ENCODE measurements around the gene TRERF1.

The TRERF1 gene

GRCh38 chr6:42259286-42259685, 192.4 kb downstream of the TRERF1 start:
- DNase-seq (ENCODE audit: low read depth in 2 of 2): no peak
- TF ChIP-seq, protein P1, sequence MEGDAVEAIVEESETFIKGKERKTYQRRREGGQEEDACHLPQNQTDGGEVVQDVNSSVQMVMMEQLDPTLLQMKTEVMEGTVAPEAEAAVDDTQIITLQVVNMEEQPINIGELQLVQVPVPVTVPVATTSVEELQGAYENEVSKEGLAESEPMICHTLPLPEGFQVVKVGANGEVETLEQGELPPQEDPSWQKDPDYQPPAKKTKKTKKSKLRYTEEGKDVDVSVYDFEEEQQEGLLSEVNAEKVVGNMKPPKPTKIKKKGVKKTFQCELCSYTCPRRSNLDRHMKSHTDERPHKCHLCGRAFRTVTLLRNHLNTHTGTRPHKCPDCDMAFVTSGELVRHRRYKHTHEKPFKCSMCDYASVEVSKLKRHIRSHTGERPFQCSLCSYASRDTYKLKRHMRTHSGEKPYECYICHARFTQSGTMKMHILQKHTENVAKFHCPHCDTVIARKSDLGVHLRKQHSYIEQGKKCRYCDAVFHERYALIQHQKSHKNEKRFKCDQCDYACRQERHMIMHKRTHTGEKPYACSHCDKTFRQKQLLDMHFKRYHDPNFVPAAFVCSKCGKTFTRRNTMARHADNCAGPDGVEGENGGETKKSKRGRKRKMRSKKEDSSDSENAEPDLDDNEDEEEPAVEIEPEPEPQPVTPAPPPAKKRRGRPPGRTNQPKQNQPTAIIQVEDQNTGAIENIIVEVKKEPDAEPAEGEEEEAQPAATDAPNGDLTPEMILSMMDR (IDR thresholded peaks at IDR 0.05; ENCODE audit: low read depth, low read length): no peak
- no peak overlapping the region for H3K4me3 ChIP-seq (replicated peaks in 1 of 2; ENCODE audit: low read depth in 2 of 2, low read length in 2 of 2)

- no peak overlapping the region for H3K4me3 ChIP-seq (replicated peaks in 1 of 2; ENCODE audit: low read depth in 2 of 2, low read length in 2 of 2)
- no peak for DNase-seq (ENCODE audit: low read depth in 2 of 2)
- TF ChIP-seq, protein P1 (IDR thresholded peaks at IDR 0.05; ENCODE audit: low read depth, low read length): no peak
These were observed 194.1 kb downstream of the TRERF1 start for GRCh38 chr6:42257614-42258013.

- H3K4me3 ChIP-seq (replicated peaks in 1 of 2; ENCODE audit: low read depth in 2 of 2, low read length in 2 of 2): no peak overlapping the region
- DNase-seq (ENCODE audit: low read depth in 2 of 2): peak in 1 of 2 donors; percentile 57
- TF ChIP-seq, protein P1 (IDR thresholded peaks at IDR 0.05; ENCODE audit: low read depth, low read length): no peak
These were observed 194.7 kb downstream of the TRERF1 start for GRCh38 chr6:42257063-42257462.

GRCh38 chr6:42255050-42255449, 196.7 kb downstream of the TRERF1 start:
- H3K4me3 ChIP-seq (replicated peaks in 1 of 2; ENCODE audit: low read depth in 2 of 2, low read length in 2 of 2): no peak overlapping the region
- TF ChIP-seq, protein P1 (IDR thresholded peaks at IDR 0.05; ENCODE audit: low read depth, low read length): no peak
- DNase-seq (ENCODE audit: low read depth in 2 of 2): no peak

DNA sequence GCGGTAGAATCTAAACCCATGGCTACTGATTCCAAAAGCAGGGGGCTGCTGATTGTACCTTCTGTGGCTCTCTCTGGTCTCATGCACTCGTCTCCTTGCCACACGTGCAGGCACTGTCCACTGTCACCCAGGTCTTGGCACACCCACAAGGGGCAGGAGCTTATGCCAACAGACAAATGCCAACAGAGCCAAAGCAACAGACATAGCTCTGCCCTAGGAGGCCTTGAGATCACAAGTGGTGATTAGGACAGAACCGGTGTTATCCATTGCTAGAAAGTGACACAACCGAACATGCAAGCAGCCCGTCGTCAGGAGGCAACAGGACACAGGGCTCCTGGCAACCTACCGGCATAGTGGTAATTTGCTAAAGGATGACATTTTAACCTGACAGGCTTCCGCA, 197.2 kb downstream of the TRERF1 start:
- TF ChIP-seq, protein P1 (IDR thresholded peaks at IDR 0.05; ENCODE audit: low read depth, low read length): no peak
- no peak overlapping the region for H3K4me3 ChIP-seq (replicated peaks in 1 of 2; ENCODE audit: low read depth in 2 of 2, low read length in 2 of 2)
- DNase-seq (ENCODE audit: low read depth in 2 of 2): no peak

- peak; percentile 42 to 73 for DNase-seq (ENCODE audit: low read depth in 2 of 2)
- TF ChIP-seq, protein P1 (IDR thresholded peaks at IDR 0.05; ENCODE audit: low read depth, low read length): no peak
- no peak overlapping the region for H3K4me3 ChIP-seq (replicated peaks in 1 of 2; ENCODE audit: low read depth in 2 of 2, low read length in 2 of 2)
These were observed 199.7 kb downstream of the TRERF1 start for GRCh38 chr6:42251911-42252637.

- TF ChIP-seq, protein P1 (IDR thresholded peaks at IDR 0.05; ENCODE audit: low read depth, low read length): no peak
- DNase-seq (ENCODE audit: low read depth in 2 of 2): peak; percentile 38 to 53
- no peak overlapping the region for H3K4me3 ChIP-seq (replicated peaks in 1 of 2; ENCODE audit: low read depth in 2 of 2, low read length in 2 of 2)
These were observed 200.2 kb downstream of the TRERF1 start for GRCh38 chr6:42251500-42251899.
